H9 (cell line): ENCODE data around the gene NSL1. TPM values are rescaled to one million over a fixed set of nuclear protein-coding genes. Genes with fewer than 3 reads are reported as not detected.

ENCODE experiments used
- DNase-seq: peaks from one replicate; pipeline ENCODE4 v3.0.0-alpha.2; 2017
- H2AFZ ChIP-seq: one replicate; pipeline ENCODE4 v1.6.1; 2013; ENCODE audit warnings: mild to moderate bottlenecking, low read length, control low read depth, moderate library complexity
- H2AK5ac ChIP-seq: 2 replicates; pipeline ENCODE4 v1.6.1; 2013; ENCODE audit warnings: low read length, control low read depth, mixed read lengths; ENCODE audit not compliant: insufficient read length
- H2BK120ac ChIP-seq: one replicate; pipeline ENCODE4 v1.6.1; 2013; ENCODE audit warnings: low read depth, mild to moderate bottlenecking, low read length, control low read depth, inconsistent platforms; ENCODE audit not compliant: poor library complexity, severe bottlenecking
- H2BK12ac ChIP-seq: 2 replicates; pipeline ENCODE4 v1.6.1; 2013; ENCODE audit warnings: low read length, control low read depth, mixed read lengths, low read depth; ENCODE audit not compliant: insufficient read length
- H2BK15ac ChIP-seq: 2 replicates; pipeline ENCODE4 v1.6.1; 2013; ENCODE audit warnings: low read depth, low read length, control low read depth
- H2BK20ac ChIP-seq: one replicate; pipeline ENCODE4 v1.6.1; 2013; ENCODE audit warnings: low read depth, mild to moderate bottlenecking, low read length, control low read depth, inconsistent platforms; ENCODE audit not compliant: poor library complexity, severe bottlenecking
- H2BK5ac ChIP-seq: 2 replicates; pipeline ENCODE4 v1.6.1; 2013; ENCODE audit warnings: low read length, control low read depth, mixed read lengths; ENCODE audit not compliant: insufficient read length
- H3K14ac ChIP-seq: 2 replicates; pipeline ENCODE4 v1.6.1; 2013; ENCODE audit warnings: low read length, control low read depth; ENCODE audit not compliant: insufficient read depth
- H3K18ac ChIP-seq: 2 replicates; pipeline ENCODE4 v1.6.1; 2013; ENCODE audit warnings: low read depth, mild to moderate bottlenecking, mixed read lengths, low read length, control low read depth; ENCODE audit not compliant: insufficient read length
- H3K23ac ChIP-seq: 2 replicates; pipeline ENCODE4 v1.6.1; 2013; ENCODE audit warnings: low read length, control low read depth, mixed read lengths, low read depth; ENCODE audit not compliant: insufficient read length
- H3K23me2 ChIP-seq: 2 replicates; pipeline ENCODE4 v1.6.1; 2013; ENCODE audit warnings: low read depth, mild to moderate bottlenecking, mixed read lengths, low read length, control low read depth; ENCODE audit not compliant: insufficient read length, poor library complexity, severe bottlenecking
- H3K27ac ChIP-seq: 2 replicates; pipeline ENCODE4 v1.5.1; 2013; ENCODE audit warnings: low read length, control low read depth, mixed read lengths, low read depth; ENCODE audit not compliant: insufficient read length
- H3K27me3 ChIP-seq: 2 replicates; pipeline ENCODE4 v1.6.1; 2013; ENCODE audit warnings: low read length, control low read depth, inconsistent platforms; ENCODE audit not compliant: insufficient read depth
- H3K4ac ChIP-seq: 2 replicates; pipeline ENCODE4 v1.6.1; 2013; ENCODE audit warnings: low read depth, mild to moderate bottlenecking, control low read depth, inconsistent platforms, low read length, moderate library complexity
- H3K4me1 ChIP-seq: 2 replicates; pipeline ENCODE4 v1.6.1; 2013; ENCODE audit warnings: low read length, control low read depth, inconsistent platforms; ENCODE audit not compliant: insufficient read depth
- H3K4me2 ChIP-seq: 2 replicates; pipeline ENCODE4 v1.6.1; 2013; ENCODE audit warnings: low read length, control low read depth, mixed read lengths; ENCODE audit not compliant: insufficient read length, insufficient read depth
- H3K56ac ChIP-seq: 2 replicates; pipeline ENCODE4 v1.6.1; 2013; ENCODE audit warnings: low read depth, mild to moderate bottlenecking, mixed read lengths, low read length, control low read depth; ENCODE audit not compliant: insufficient read length
- H3K79me1 ChIP-seq: 2 replicates; pipeline ENCODE4 v1.6.1; 2013; ENCODE audit warnings: low read depth, mild to moderate bottlenecking, moderate library complexity, low read length, control low read depth, inconsistent platforms; ENCODE audit not compliant: insufficient read depth, poor library complexity, severe bottlenecking
- H3K79me2 ChIP-seq: 2 replicates; pipeline ENCODE4 v1.6.1; 2013; ENCODE audit warnings: low read length, control low read depth, inconsistent platforms; ENCODE audit not compliant: insufficient read depth
- H3K9ac ChIP-seq: 2 replicates; pipeline ENCODE4 v1.6.1; 2013; ENCODE audit warnings: low read length, control low read depth, mixed read lengths; ENCODE audit not compliant: insufficient read length; ENCODE audit errors: extremely low read depth
- H3K9me3 ChIP-seq: one replicate; pipeline ENCODE4 v1.6.1; 2013; ENCODE audit warnings: low read depth, low read length, inconsistent platforms; ENCODE audit not compliant: control insufficient read depth
- H3T11ph ChIP-seq: one replicate; pipeline ENCODE4 v1.6.1; 2013; ENCODE audit warnings: mild to moderate bottlenecking, low read length, control low read depth, inconsistent platforms
- H4K20me1 ChIP-seq: one replicate; pipeline ENCODE4 v1.6.1; 2013; ENCODE audit not compliant: control insufficient read depth, insufficient read length, insufficient read depth
- H4K5ac ChIP-seq: 2 replicates; pipeline ENCODE4 v1.6.1; 2013; ENCODE audit warnings: low read depth, mild to moderate bottlenecking, mixed read lengths, low read length, control low read depth; ENCODE audit not compliant: insufficient read length
- H4K8ac ChIP-seq: replicated peaks from 2 replicates; pipeline ENCODE4 v1.6.1; 2013; ENCODE audit warnings: low read length, control low read depth, mixed read lengths, low read depth; ENCODE audit not compliant: insufficient read length
- H4K91ac ChIP-seq: 2 replicates; pipeline ENCODE4 v1.6.1; 2013; ENCODE audit warnings: low read depth, mild to moderate bottlenecking, moderate library complexity, mixed read lengths, low read length, control low read depth; ENCODE audit not compliant: insufficient read length
- H3K27ac Mint-ChIP-seq, 3 experiments: 2 replicates in 2 of 3; 3 replicates in 1 of 3; pipeline ENCODE4 v1.8.0; 2020 to 2021; ENCODE audit warnings: mixed read lengths in 3 of 3, mild to moderate bottlenecking in 1 of 3, moderate library complexity in 1 of 3
- H3K27me3 Mint-ChIP-seq: 2 replicates; pipeline ENCODE4 v1.8.0; 2021; ENCODE audit warnings: low read depth, mild to moderate bottlenecking, moderate library complexity, mixed read lengths
- H3K36me3 Mint-ChIP-seq, 3 experiments: 2 replicates in 2 of 3; 3 replicates in 1 of 3; pipeline ENCODE4 v1.8.0; 2020 to 2021; ENCODE audit warnings: low read depth in 3 of 3, mixed read lengths in 3 of 3; ENCODE audit not compliant: insufficient read depth in 1 of 3
- H3K4me1 Mint-ChIP-seq, 2 experiments: 2 replicates each; pipeline ENCODE4 v1.8.0; 2020; ENCODE audit warnings: mixed read lengths in 2 of 2
- H3K4me3 Mint-ChIP-seq, 2 experiments: 2 replicates in 1 of 2; 3 replicates in 1 of 2; pipeline ENCODE4 v1.8.0; 2020 to 2021; ENCODE audit warnings: mild to moderate bottlenecking in 2 of 2, mixed read lengths in 2 of 2, moderate library complexity in 1 of 2
- H3K9me3 Mint-ChIP-seq, 2 experiments: 2 replicates in 1 of 2; 3 replicates in 1 of 2; pipeline ENCODE4 v1.8.0; 2020; ENCODE audit warnings: mild to moderate bottlenecking in 2 of 2, mixed read lengths in 2 of 2, moderate library complexity in 1 of 2
- CTCF ChIP-seq: fragments of 200-600 bp; sonication (generic); conservative IDR thresholded peaks from 3 replicates; pipeline ENCODE4 v1.8.0; 2021; ENCODE audit warnings: antibody characterized with exemption, mild to moderate bottlenecking
- WGBS: extraction: QIAGEN DNeasy Blood & Tissue Kit; methylation state at CpG from one replicate; pipeline ENCODE4 v1.1.7; 2013; ENCODE audit warnings: missing lambda C conversion rate, low lambda C conversion rate, mixed read lengths; ENCODE audit not compliant: insufficient read length; ENCODE audit errors: extremely low coverage; 5-methylcytosine and 5-hydroxymethylcytosine counted together
- total RNA-seq: library from RNA; stranded (reverse); gene quantifications from 2 replicates; pipeline ENCODE4 v1.2.1, GENCODE V29; 2021

The NSL1 gene
- total RNA-seq, 1 experiment from 2014 or later, result 49.3 TPM

DNA sequence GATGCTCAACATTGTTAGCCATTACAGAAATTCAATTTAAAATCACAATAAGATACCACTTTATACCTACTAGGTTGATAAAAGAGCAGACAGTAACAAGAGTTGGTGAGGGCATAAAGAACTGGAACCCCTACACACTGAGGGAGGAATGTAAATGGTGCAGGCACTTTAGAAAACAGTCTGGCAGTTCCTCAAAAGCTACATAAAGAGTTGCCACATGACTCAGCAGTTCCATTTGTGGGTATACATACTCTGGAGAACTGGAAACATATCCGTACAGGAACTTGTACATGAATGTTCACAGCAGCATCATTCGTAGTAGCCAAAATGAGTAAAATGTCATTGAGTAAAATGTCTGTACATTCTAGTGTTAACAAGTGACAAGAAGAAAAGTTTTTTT is 17.0 kb downstream of the NSL1 start:
- Histone ChIP-seq H2AK5ac (no peak overlapping the region), H2BK5ac (no peak overlapping the region), H3K18ac (no peak overlapping the region), H2BK12ac (no peak overlapping the region), H3K79me1 (peaks cover 3% of the 10 kb centered on the region), H3K23ac (no peak overlapping the region), H2BK120ac (no peak overlapping the region), H2BK20ac (no peak overlapping the region), H3T11ph (no peak overlapping the region), H2BK15ac (no peak overlapping the region), H3K4ac (no peak overlapping the region), H3K9ac (no peak overlapping the region), H3K23me2 (no peaks in the 10 kb centered on the region), H3K56ac (no peak overlapping the region), H3K9me3 (no peaks in the 10 kb centered on the region), H4K8ac (no peak overlapping the region), H3K14ac (no peak overlapping the region), H4K5ac (no peak overlapping the region), H3K27ac (no peak overlapping the region), H4K91ac (no peak overlapping the region), H2AFZ (no peak overlapping the region), H4K20me1 (no peaks in the 10 kb centered on the region), H3K27me3 (no peaks in the 10 kb centered on the region), H3K4me2 (no peak overlapping the region), H3K4me1 (no peaks in the 10 kb centered on the region), H3K79me2 (no peaks in the 10 kb centered on the region)
- no peak overlapping the region for H3K4me3 Mint-ChIP-seq
- peaks cover 11 to 18% of the 10 kb centered on the region in 2 experiments for H3K9me3 Mint-ChIP-seq
- no peaks in the 10 kb centered on the region for H3K4me1 Mint-ChIP-seq
- H3K27me3 Mint-ChIP-seq, result no peaks in the 10 kb centered on the region
- H3K36me3 Mint-ChIP-seq, result peaks cover 59 to 71% (median 67%) of the 10 kb centered on the region in 3 experiments
- DNase-seq, result no peak
- no peak overlapping the region; a peak in 1 of 7 replicates for H3K27ac Mint-ChIP-seq
- TF ChIP-seq CTCF, result no peak
- WGBS, result no CpG with 5 or more reads among the region's 2 CpGs
